Nucleus accumbens (tissue), 56 donors: ENCODE results near the gene ENO4.

Experiments used
- DNase-seq, 56 donors: peaks; one replicate each; lab custom pipeline; 2025; lab: John Stamatoyannopoulos, UW

ENO4 gene

GRCh38 chr10:116907245-116907987 lies 58.1 kb downstream of the ENO4 start:
- DNase-seq: no peak

DNA sequence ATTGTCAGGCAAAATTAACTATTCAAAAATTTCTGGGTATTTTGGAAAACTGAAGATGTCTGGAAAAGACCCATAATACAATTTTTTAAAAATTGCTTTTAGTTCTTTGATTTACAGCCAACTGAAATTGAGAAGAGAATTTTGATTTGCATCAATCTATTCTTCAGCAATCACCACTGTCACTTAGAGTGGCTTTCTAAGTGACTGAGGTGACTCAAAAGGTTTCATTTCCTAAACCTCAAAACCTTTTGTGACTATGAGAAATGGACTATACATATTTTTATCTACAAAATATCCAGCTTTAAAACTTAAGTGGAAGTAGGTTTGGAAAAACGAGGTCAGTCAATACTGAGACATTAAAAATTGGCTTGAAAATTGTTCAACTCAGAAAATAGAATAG lies 60.0 kb downstream of the ENO4 start:
- DNase-seq: no peak

- no peak for DNase-seq
These were observed 61.6 kb downstream of the ENO4 start for GRCh38 chr10:116910910-116911309.

- no peak for DNase-seq
These were observed 62.9 kb downstream of the ENO4 start for GRCh38 chr10:116912162-116912561.

DNA sequence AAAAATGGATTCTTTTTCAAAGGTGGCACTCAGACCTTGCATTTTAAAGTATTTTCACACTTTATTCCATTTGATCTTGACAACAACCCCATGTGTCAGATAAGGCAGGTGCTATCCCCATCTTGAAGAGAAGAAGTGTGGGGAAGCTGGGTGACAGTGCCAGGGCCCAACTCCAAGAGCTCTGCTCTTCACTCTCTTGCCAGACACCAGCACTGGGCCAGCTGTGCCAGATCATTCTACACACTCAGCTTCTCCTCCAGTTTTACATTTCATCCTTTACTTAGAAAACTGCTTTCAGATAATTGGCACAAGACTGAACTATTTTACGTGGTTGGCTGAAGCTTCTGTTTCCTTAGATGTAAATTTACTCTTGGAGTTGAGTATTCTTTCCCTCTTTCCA lies 64.4 kb downstream of the ENO4 start:
- DNase-seq: no peak

- no peak for DNase-seq
These were observed 66.0 kb downstream of the ENO4 start for GRCh38 chr10:116915340-116915739.

DNA sequence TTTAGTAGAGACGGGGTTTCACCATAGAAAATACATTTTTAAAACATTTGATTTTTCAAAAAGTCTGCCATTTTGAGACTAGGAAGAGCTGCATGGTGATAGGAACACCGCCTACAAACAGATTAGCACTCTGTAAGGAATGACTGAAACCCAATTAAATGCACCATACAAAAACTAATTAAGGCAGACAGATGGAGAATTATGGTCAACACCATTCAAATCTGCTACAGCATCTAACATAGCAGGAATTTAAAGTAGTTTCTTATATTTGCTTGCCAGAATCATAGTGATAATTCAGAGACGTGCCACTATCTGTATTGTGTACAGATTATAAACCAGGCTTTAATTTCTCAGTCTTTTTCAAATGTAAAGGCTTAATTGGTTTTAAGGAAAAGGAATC lies 68.2 kb downstream of the ENO4 start:
- DNase-seq: no peak

DNA sequence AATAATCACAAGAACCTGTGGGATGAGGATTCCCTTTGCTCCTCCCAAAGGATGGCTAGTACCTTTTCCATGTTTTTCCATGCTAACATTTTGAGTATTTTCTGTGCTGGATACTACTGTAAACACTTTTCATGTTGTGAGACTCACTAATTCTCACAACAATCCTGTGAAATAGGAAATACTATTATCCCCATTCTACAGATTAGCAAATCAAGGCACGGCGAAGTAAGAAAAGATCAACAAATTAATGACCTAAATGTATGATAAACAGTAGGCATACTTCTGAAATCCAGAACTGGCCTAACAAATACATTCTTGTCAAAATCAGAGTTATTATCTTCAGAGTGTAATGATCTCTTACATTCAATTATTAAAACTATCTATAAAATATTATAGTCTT lies 69.3 kb downstream of the ENO4 start:
- no peak for DNase-seq

DNA sequence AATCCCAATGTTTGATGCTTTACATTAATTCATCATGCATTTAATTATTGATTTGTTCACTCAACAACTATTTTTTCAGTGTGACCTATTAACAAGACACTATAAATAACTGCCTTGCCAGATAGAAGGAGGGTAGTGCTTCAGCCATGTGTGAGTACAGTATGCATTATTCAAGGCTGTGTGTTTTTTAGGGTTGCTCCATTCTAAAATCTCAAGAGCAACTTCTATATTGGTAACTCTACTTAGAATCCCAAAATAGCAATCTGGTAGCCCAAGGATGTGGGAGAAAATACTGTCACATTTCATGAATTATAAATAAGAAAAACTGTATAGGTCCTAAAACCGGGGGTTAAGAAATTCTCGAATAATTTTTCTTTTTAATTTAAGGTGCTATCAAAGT lies 69.9 kb downstream of the ENO4 start:
- DNase-seq: no peak

GRCh38 chr10:116919706-116920105 lies 70.4 kb downstream of the ENO4 start:
- DNase-seq: no peak

- DNase-seq: no peak
These were observed 75.8 kb downstream of the ENO4 start for GRCh38 chr10:116925056-116925455.

DNA sequence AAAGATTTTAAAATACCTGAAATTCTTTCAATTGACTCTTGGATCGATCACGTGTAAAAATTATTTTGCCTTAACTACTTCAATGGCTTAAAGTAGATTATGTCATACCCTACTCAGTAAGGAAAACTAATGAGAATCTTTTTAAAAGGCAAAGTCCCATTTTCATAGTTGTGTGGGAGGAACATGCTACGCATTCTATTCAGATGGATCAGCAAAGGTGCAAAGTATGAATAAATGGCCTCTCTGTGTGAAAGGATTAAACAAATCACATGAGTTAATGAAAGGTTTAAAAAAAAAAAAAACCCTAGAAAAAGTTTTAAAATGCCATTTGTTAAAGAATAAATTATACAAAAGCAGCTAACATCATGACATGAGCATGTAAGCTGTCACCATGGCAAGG lies 77.1 kb downstream of the ENO4 start:
- DNase-seq: no peak

- no peak for DNase-seq
These were observed 82.5 kb downstream of the ENO4 start for GRCh38 chr10:116931806-116932205.
